GM12878 (cell line): ENCODE measurements around the gene NTMT2. TPM values are rescaled to one million over a fixed set of nuclear protein-coding genes. Genes with fewer than 3 reads are reported as not detected.

Experiments
- ATF2 ChIP-seq: IDR thresholded peaks from 2 replicates; pipeline ENCODE4 v1.6.1; 2012; ENCODE audit warnings: low read length, inconsistent platforms
- KAT2A ChIP-seq: conservative IDR thresholded peaks from 2 replicates; pipeline ENCODE4 v1.6.1; 2011; ENCODE audit warnings: low read depth, low read length; ENCODE audit not compliant: control insufficient read depth
- PAX5 ChIP-seq: IDR thresholded peaks from 2 replicates; pipeline ENCODE4 v1.6.1; 2011; ENCODE audit warnings: low read depth, low read length, borderline replicate concordance
- PRDM15 ChIP-seq: fragments of 450-650 bp; formaldehyde crosslinking; IDR thresholded peaks from 2 replicates; pipeline ENCODE4 v1.4.0; 2020; ENCODE audit warnings: mild to moderate bottlenecking, moderate library complexity
- STAT1 ChIP-seq: fragments of 450-650 bp; conservative IDR thresholded peaks from 2 replicates; pipeline ENCODE4 v1.6.1; 2014; ENCODE audit warnings: antibody characterized with exemption, mild to moderate bottlenecking
- ZNF687 ChIP-seq: fragments of 450-650 bp; IDR thresholded peaks from 2 replicates; pipeline ENCODE4 v1.6.1; 2017; ENCODE audit warnings: mild to moderate bottlenecking, moderate library complexity
- polyA plus RNA-seq, 11 experiments: library from polyadenylated mRNA; depleted of rRNA in 4 of 11; unstranded in 6 of 11; stranded (reverse) in 5 of 11; fragments of >200 nt; fragmentation: Nextera tagmentation in 4 of 11; fragmentation: Illumina TruSeq in 1 of 11; extraction: Ambion mirVana in 4 of 11; extraction: Trizol in 1 of 11; gene quantifications; 1 replicate in 1 of 11; 2 replicates in 10 of 11; pipeline versions ENCODE4 v1.2.1 to v1.2.3, GENCODE V29; 2011 to 2016; ENCODE audit warnings: inconsistent platforms in 2 of 11, missing spikeins in 2 of 11, low read depth in 1 of 11
- total RNA-seq, 4 experiments: library from RNA; depleted of rRNA in 3 of 4; stranded (reverse); fragments of >200 nt in 3 of 4; fragmentation: Illumina TruSeq in 1 of 4; extraction: Trizol in 1 of 4; gene quantifications; 2 replicates each; pipeline versions ENCODE4 v1.2.1 to v1.2.3, GENCODE V29; 2013 to 2021

Gene NTMT2
- total and polyA plus RNA-seq, 10 of the 15 experiments (the other 5 are each of a cell fraction or from before 2014, with no cell fraction given) = not detected

- TF ChIP-seq KAT2A (no peak), STAT1 (no peak), PRDM15 (CRISPR knock-in tag) (no peak), ATF2 (no peak), PAX5 (no peak), ZNF687 (no peak)
Measured at GRCh38 chr1:170217517-170218256, 71.9 kb downstream of the NTMT2 start (continued).
